GM12878 (cell line): Measurements from ENCODE around the gene KLHDC9. TPM values are rescaled to one million over a fixed set of nuclear protein-coding genes. Genes with fewer than 3 reads are reported as not detected.

Experiments
- ATAC-seq: fragments of 200-7000 bp; cut with Tn5 transposase; 3 replicates; pipeline ENCODE4 v1.9.1; 2020; ENCODE audit warnings: mild to moderate bottlenecking, moderate library complexity
- BruUV-seq: library from RNA; stranded (reverse); fragments of 400-500 nt; replicated peaks from 2 replicates; lab custom pipeline; 2021; lab: Mats Ljungman, UMichigan
- CTCF ChIA-PET: fragments of 300-600 bp; sonication (Branson Sonifier 250); formaldehyde crosslinking; extraction: SDS; loops from one replicate; lab custom pipeline; 2021; ENCODE audit warnings: inconsistent platforms; lab: Yijun Ruan, JAX
- POLR2A ChIA-PET: fragments of 350-600 bp; formaldehyde crosslinking; extraction: SDS; loops from one replicate; lab custom pipeline; 2021; ENCODE audit warnings: inconsistent platforms; lab: Charles Lee
- RAD21 ChIA-PET: fragments of 300-600 bp; sonication (Branson Sonifier 250); formaldehyde crosslinking; loops from one replicate; lab custom pipeline; 2023; ENCODE audit warnings: antibody characterized with exemption; ENCODE audit not compliant: unreplicated experiment; lab: Charles Lee
- SMC1A ChIA-PET: fragments of 300-600 bp; sonication (Branson Sonifier 250); formaldehyde crosslinking; loops from one replicate; lab custom pipeline; 2023; ENCODE audit not compliant: unreplicated experiment, uncharacterized antibody; lab: Charles Lee
- DNase-seq: peaks from one replicate; pipeline ENCODE4 v3.0.0-alpha.2; 2011; ENCODE audit warnings: low read depth, low spot score
- FAIRE-seq: peaks from 3 replicates; lab custom pipeline; 2011; peaks lifted over from hg19 to GRCh38; lab: Jason Lieb, UNC
- H2AFZ ChIP-seq: 2 replicates; pipeline ENCODE4 v1.6.0; 2011; ENCODE audit warnings: low read depth, low read length, control low read depth; ENCODE audit not compliant: control insufficient read depth
- H3K27ac ChIP-seq: 2 replicates; pipeline ENCODE4 v1.5.1; 2011; ENCODE audit warnings: control low read depth; ENCODE audit not compliant: control insufficient read depth, insufficient read depth
- H3K27me3 ChIP-seq, 2 experiments: replicated peaks in 1 of 2; 2 replicates each; pipeline versions ENCODE4 v1.6.0 to v1.6.1; 2011; ENCODE audit warnings: low read length in 1 of 2; ENCODE audit not compliant: control insufficient read depth in 2 of 2, insufficient read depth in 2 of 2
- H3K36me3 ChIP-seq, 2 experiments: 2 replicates each; pipeline ENCODE4 v1.5.1; 2011; ENCODE audit warnings: low read length in 1 of 2; ENCODE audit not compliant: control insufficient read depth in 2 of 2, insufficient read depth in 2 of 2
- H3K4me1 ChIP-seq: 2 replicates; pipeline ENCODE4 v1.6.1; 2011; ENCODE audit warnings: mild to moderate bottlenecking, low read length, moderate library complexity, mixed read lengths; ENCODE audit not compliant: control insufficient read depth, insufficient read depth
- H3K4me2 ChIP-seq: 2 replicates; pipeline ENCODE4 v1.6.0; 2011; ENCODE audit warnings: control low read depth; ENCODE audit not compliant: control insufficient read depth, insufficient read depth
- H3K4me3 ChIP-seq: fragments of 200-600 bp; sonication (generic); 2 replicates; pipeline ENCODE4 v1.5.1; 2016
- H3K79me2 ChIP-seq: 2 replicates; pipeline ENCODE4 v1.6.0; 2011; ENCODE audit warnings: low read length; ENCODE audit not compliant: control insufficient read depth, insufficient read depth
- H3K9ac ChIP-seq: 2 replicates; pipeline ENCODE4 v1.8.0; 2011; ENCODE audit warnings: low read length, control low read depth, mixed read lengths; ENCODE audit not compliant: control insufficient read depth, insufficient read depth
- H3K9me3 ChIP-seq: replicated peaks from 3 replicates; pipeline ENCODE4 v1.5.1; 2011; ENCODE audit warnings: mild to moderate bottlenecking, low read length; ENCODE audit not compliant: control insufficient read depth, insufficient read depth
- H4K20me1 ChIP-seq: 2 replicates; pipeline ENCODE4 v1.6.0; 2011; ENCODE audit not compliant: control insufficient read depth, insufficient read depth
- BCL11A ChIP-seq: IDR thresholded peaks from 2 replicates; pipeline ENCODE4 v1.6.1; 2011; ENCODE audit warnings: low read depth, low read length
- CBX5 ChIP-seq: sonication (generic); IDR thresholded peaks from 2 replicates; pipeline ENCODE4 v1.6.1; 2016; ENCODE audit warnings: low read depth, moderate library complexity, mild to moderate bottlenecking, inconsistent platforms
- CEBPB ChIP-seq, 2 experiments: fragments of 150-350 bp in 1 of 2; IDR thresholded peaks; 2 replicates each; pipeline ENCODE4 v1.6.1; 2012 to 2014; ENCODE audit warnings: low read depth in 2 of 2, low read length in 2 of 2, borderline replicate concordance in 1 of 2, inconsistent platforms in 1 of 2
- CREB1 ChIP-seq: IDR thresholded peaks from 2 replicates; pipeline ENCODE4 v1.6.1; 2012; ENCODE audit warnings: low read depth, mild to moderate bottlenecking, inconsistent platforms
- EED ChIP-seq: sonication (generic); IDR thresholded peaks from 2 replicates; pipeline ENCODE4 v1.6.1; 2016; ENCODE audit warnings: antibody characterized with exemption, low read depth
- EP300 ChIP-seq, 2 experiments: fragments of 150-350 bp in 1 of 2; IDR thresholded peaks; 2 replicates each; pipeline ENCODE4 v1.6.1; 2011 to 2012; ENCODE audit warnings: low read depth in 2 of 2, low read length in 2 of 2, borderline replicate concordance in 1 of 2, improper control_type of control experiment in 1 of 2, inconsistent platforms in 1 of 2; ENCODE audit not compliant: control insufficient read depth in 1 of 2
- EZH2 ChIP-seq: IDR thresholded peaks from 2 replicates; pipeline ENCODE4 v1.6.1; 2012; ENCODE audit warnings: low read depth, mild to moderate bottlenecking, control low read depth, inconsistent platforms, low read length, borderline replicate concordance; ENCODE audit not compliant: control insufficient read depth
- HDAC2 ChIP-seq: fragments of 200-600 bp; sonication (generic); IDR thresholded peaks from 2 replicates; pipeline ENCODE4 v1.6.1; 2017
- NBN ChIP-seq: fragments of 450-650 bp; IDR thresholded peaks from 2 replicates; pipeline ENCODE4 v1.6.1; 2016
- NFXL1 ChIP-seq: fragments of 450-650 bp; IDR thresholded peaks from 2 replicates; pipeline ENCODE4 v1.6.1; 2017; ENCODE audit warnings: antibody characterized with exemption, mild to moderate bottlenecking, borderline replicate concordance
- POLR2AphosphoS2 ChIP-seq: IDR thresholded peaks from 2 replicates; pipeline ENCODE4 v1.6.1; 2011; ENCODE audit warnings: low read depth, mild to moderate bottlenecking, low read length, improper control_type of control experiment, moderate library complexity
- RELB ChIP-seq: fragments of 450-650 bp; IDR thresholded peaks from 2 replicates; pipeline ENCODE4 v1.6.1; 2017; ENCODE audit warnings: low read depth, mild to moderate bottlenecking, moderate library complexity
- RFX5 ChIP-seq: IDR thresholded peaks from 2 replicates; pipeline ENCODE4 v1.6.1; 2011; ENCODE audit warnings: low read depth, low read length, improper control_type of control experiment
- SIN3A ChIP-seq: IDR thresholded peaks from 2 replicates; pipeline ENCODE4 v1.6.1; 2012; ENCODE audit warnings: low read depth, low read length, improper control_type of control experiment
- ZNF207 ChIP-seq: fragments of 450-650 bp; IDR thresholded peaks from 2 replicates; pipeline ENCODE4 v1.6.1; 2014; ENCODE audit warnings: antibody characterized with exemption, mild to moderate bottlenecking, borderline replicate concordance
- WGBS: methylation state at CpG from one replicate; pipeline ENCODE4 v1.1.6; 2016; ENCODE audit warnings: low lambda C conversion rate; ENCODE audit not compliant: insufficient replicate concordance, insufficient coverage; ENCODE audit errors: missing lambda C conversion rate; 5-methylcytosine and 5-hydroxymethylcytosine counted together
- in situ Hi-C: fragments of 300-500 bp; cut with MboI; formaldehyde crosslinking; loops from 9 replicates; pipeline ENCODE4 v1.14.3; 2018; ENCODE audit warnings: mixed read lengths
- intact Hi-C: fragments of 100-400 bp; cut with micrococcal nuclease; formaldehyde crosslinking; loops from one replicate; pipeline ENCODE4 v1.14.2; 2022; ENCODE audit not compliant: unreplicated experiment
- polyA plus RNA-seq, 11 experiments: library from polyadenylated mRNA; depleted of rRNA in 4 of 11; unstranded in 6 of 11; stranded (reverse) in 5 of 11; fragments of >200 nt; fragmentation: Nextera tagmentation in 4 of 11; fragmentation: Illumina TruSeq in 1 of 11; extraction: Ambion mirVana in 4 of 11; extraction: Trizol in 1 of 11; gene quantifications; 1 replicate in 1 of 11; 2 replicates in 10 of 11; pipeline versions ENCODE4 v1.2.1 to v1.2.3, GENCODE V29; 2011 to 2016; ENCODE audit warnings: inconsistent platforms in 2 of 11, missing spikeins in 2 of 11, low read depth in 1 of 11
- total RNA-seq, 4 experiments: library from RNA; depleted of rRNA in 3 of 4; stranded (reverse); fragments of >200 nt in 3 of 4; fragmentation: Illumina TruSeq in 1 of 4; extraction: Trizol in 1 of 4; gene quantifications; 2 replicates each; pipeline versions ENCODE4 v1.2.1 to v1.2.3, GENCODE V29; 2013 to 2021

The KLHDC9 gene
- total and polyA plus RNA-seq, 10 of the 15 experiments (the other 5 are each of a cell fraction or from before 2014, with no cell fraction given), result 0.66 to 4.9 (median 2.6) TPM

GRCh38 chr1:161089251-161089924 lies 8.8 kb upstream of the KLHDC9 start, which contains the start of gene NECTIN4:
NECTIN4 (minus strand) TSS chr1:161089558; CDS start chr1:161089296, 262 bp downstream.
- no peaks in the 10 kb centered on the region for H3K27me3 ChIP-seq
- H3K4me3 ChIP-seq, result no peak within 1 kb of the TSS
- in situ Hi-C loops (no loop called here), intact Hi-C loops (no loop called here)
- POLR2A ChIA-PET, result interaction anchor here (0.6 to 0.7 kb wide), 2 partner anchors 18 to 20 kb away, joined by 3 read pairs; partner anchors contain the start of gene ARHGAP30
- H4K20me1 ChIP-seq, result no peaks in the 10 kb centered on the region
- H3K4me2 ChIP-seq, result no peak within 1 kb of the TSS
- no TSS peak for BruUV-seq
- H3K27ac ChIP-seq, result no peak within 1 kb of the TSS
- no peak for TF ChIP-seq HDAC2
- no peak for TF ChIP-seq RELB
- TF ChIP-seq CEBPB (IDR thresholded peaks at IDR 0.05; ENCODE audit: borderline replicate concordance in 1 of 2, low read depth in 2 of 2, low read length in 2 of 2), result no peak
- no peak for TF ChIP-seq NBN
- no peak for TF ChIP-seq CBX5
- TF ChIP-seq RFX5, result no peak
- TF ChIP-seq EED, result no peak
- no peak for TF ChIP-seq ZNF207
- TF ChIP-seq NFXL1, result no peak
- no peak for TF ChIP-seq BCL11A
- TF ChIP-seq CREB1, result no peak
- no peak for TF ChIP-seq SIN3A
- no peak for TF ChIP-seq EZH2
- no peak for TF ChIP-seq EP300 (IDR thresholded peaks at IDR 0.05; ENCODE audit: borderline replicate concordance in 1 of 2, control insufficient read depth in 1 of 2, low read depth in 2 of 2, low read length in 2 of 2)
- no peak for TF ChIP-seq POLR2AphosphoS2
- WGBS, result 63% methylated on average over 19 of the region's 22 CpGs
- no peaks in the 10 kb centered on the region for H3K36me3 ChIP-seq
- CTCF ChIA-PET, result interaction anchor here (0.7 to 1.4 kb wide), 3 partner anchors 18 to 981 kb away, joined by 3 to 4 read pairs (median 3); partner anchors contain the start of gene ARHGAP30
- no peak within 1 kb of the TSS for H2AFZ ChIP-seq
- RAD21 ChIA-PET, result no interaction called here
- SMC1A ChIA-PET, result no interaction called here
- H3K4me1 ChIP-seq, result peaks cover 9% of the 10 kb centered on the region
- H3K9ac ChIP-seq, result no peak within 1 kb of the TSS
- no peak for DNase-seq
- H3K79me2 ChIP-seq, result no peaks in the 10 kb centered on the region
- H3K9me3 ChIP-seq, result no peaks in the 10 kb centered on the region
- FAIRE-seq, result no peak
- ATAC-seq, result 0 out of 3 replicates have a peak, but pooled peaks have one; percentile 19
